VCaP (cell line): ENCODE data around the gene SHLD2.
"Not testable (repeated sequence)": the region's sequence is repeated elsewhere in the genome, so short reads cannot be mapped to it uniquely, and the experiment has no call there.

ENCODE experiments used
- H3K27ac ChIP-seq: fragments of 450-650 bp; 2 replicates; pipeline ENCODE4 v1.5.1; 2017
- CTCF ChIP-seq: fragments of 450-650 bp; conservative IDR thresholded peaks from 2 replicates; pipeline ENCODE4 v1.5.1; 2017; ENCODE audit warnings: mild to moderate bottlenecking, moderate library complexity

Gene SHLD2

GRCh38 chr10:87083576-87084290 lies 11.3 kb upstream of the SHLD2 start:
- H3K27ac ChIP-seq: not testable (repeated sequence)

GRCh38 chr10:87084291-87084782 lies 10.7 kb upstream of the SHLD2 start:
- not testable (repeated sequence) for H3K27ac ChIP-seq

GRCh38 chr10:87085537-87085936 lies 9.5 kb upstream of the SHLD2 start:
- no peak for TF ChIP-seq CTCF
- H3K27ac ChIP-seq: no peak overlapping the region

- peak overlapping the region; percentile 92 for H3K27ac ChIP-seq
- no peak for TF ChIP-seq CTCF
These were observed 5.3 kb upstream of the SHLD2 start for GRCh38 chr10:87089746-87090145.

GRCh38 chr10:87090779-87091178 lies 4.2 kb upstream of the SHLD2 start:
- TF ChIP-seq CTCF: no peak
- peak overlapping the region; percentile 92 for H3K27ac ChIP-seq

- H3K27ac ChIP-seq: peak overlapping the region; percentile 92
- no peak for TF ChIP-seq CTCF
These were observed 2.6 kb upstream of the SHLD2 start for GRCh38 chr10:87092376-87092860.

- TF ChIP-seq CTCF: no peak
These were observed 2.0 kb upstream of the SHLD2 start for GRCh38 chr10:87092861-87093631.

GRCh38 chr10:87093632-87094372 lies 1.2 kb upstream of the SHLD2 start:
- no peak for TF ChIP-seq CTCF
- H3K27ac ChIP-seq: peak overlapping the region; percentile 92

More at GRCh38 chr10:87092861-87093631, 2.0 kb upstream of the SHLD2 start:
- peak overlapping the region; percentile 92 for H3K27ac ChIP-seq
